HEK293T (cell line): ENCODE data around the gene VSX1.

Experiments
- CTCF ChIA-PET: fragments of 350-600 bp; formaldehyde crosslinking; extraction: SDS; loops from one replicate; lab custom pipeline; 2021; ENCODE audit warnings: antibody characterized with exemption, inconsistent platforms; lab: Yijun Ruan, JAX
- POLR2A ChIA-PET: fragments of 350-600 bp; formaldehyde crosslinking; extraction: SDS; loops from one replicate; lab custom pipeline; 2020; ENCODE audit warnings: antibody characterized with exemption, inconsistent platforms; lab: Yijun Ruan, JAX
- DNase-seq: peaks from one replicate; pipeline ENCODE4 v3.0.0; 2012; ENCODE audit warnings: mixed read lengths; ENCODE audit errors: extremely low spot score
- ARNT ChIP-seq: fragments of 450-650 bp; IDR thresholded peaks from 2 replicates; pipeline ENCODE4 v1.6.1; 2017; ENCODE audit warnings: mild to moderate bottlenecking
- BHLHE40 ChIP-seq: fragments of 450-650 bp; IDR thresholded peaks from 2 replicates; pipeline ENCODE4 v1.6.1; 2016; ENCODE audit warnings: mild to moderate bottlenecking, moderate library complexity, borderline replicate concordance
- CTBP1 ChIP-seq: fragments of 450-650 bp; IDR thresholded peaks from 2 replicates; pipeline ENCODE4 v1.6.1; 2016; ENCODE audit warnings: borderline replicate concordance
- ELF4 ChIP-seq: fragments of 450-650 bp; IDR thresholded peaks from 2 replicates; pipeline ENCODE4 v1.6.1; 2017; ENCODE audit warnings: antibody characterized with exemption
- FOXA1 ChIP-seq: fragments of 450-650 bp; IDR thresholded peaks from 2 replicates; pipeline ENCODE4 v1.6.1; 2016; ENCODE audit warnings: mild to moderate bottlenecking
- FOXK2 ChIP-seq: fragments of 450-650 bp; IDR thresholded peaks from 2 replicates; pipeline ENCODE4 v1.6.1; 2016; ENCODE audit warnings: mild to moderate bottlenecking
- FOXM1 ChIP-seq: fragments of 450-650 bp; IDR thresholded peaks from 2 replicates; pipeline ENCODE4 v1.6.1; 2017; ENCODE audit warnings: mild to moderate bottlenecking, borderline replicate concordance
- HDGF ChIP-seq: fragments of 450-650 bp; IDR thresholded peaks from 2 replicates; pipeline ENCODE4 v1.6.1; 2017; ENCODE audit warnings: antibody characterized with exemption, borderline replicate concordance
- L3MBTL2 ChIP-seq: fragments of 450-650 bp; conservative IDR thresholded peaks from 2 replicates; pipeline ENCODE4 v1.6.1; 2016; ENCODE audit warnings: mild to moderate bottlenecking
- LEF1 ChIP-seq: fragments of 450-650 bp; IDR thresholded peaks from 2 replicates; pipeline ENCODE4 v1.6.1; 2017; ENCODE audit warnings: mild to moderate bottlenecking, borderline replicate concordance
- NFRKB ChIP-seq: fragments of 450-650 bp; IDR thresholded peaks from 2 replicates; pipeline ENCODE4 v1.6.1; 2016; ENCODE audit warnings: mild to moderate bottlenecking, moderate library complexity
- PKNOX1 ChIP-seq: fragments of 450-650 bp; IDR thresholded peaks from 2 replicates; pipeline ENCODE4 v1.6.1; 2016
- SP1 ChIP-seq: fragments of 450-650 bp; IDR thresholded peaks from 2 replicates; pipeline ENCODE4 v1.6.1; 2017
- SUZ12 ChIP-seq: fragments of 450-650 bp; IDR thresholded peaks from 2 replicates; pipeline ENCODE4 v1.6.1; 2016; ENCODE audit warnings: mild to moderate bottlenecking
- TARDBP ChIP-seq: fragments of 450-650 bp; IDR thresholded peaks from 2 replicates; pipeline ENCODE4 v1.6.1; 2016
- ZNF384 ChIP-seq: fragments of 450-650 bp; IDR thresholded peaks from 2 replicates; pipeline ENCODE4 v1.6.1; 2016

Gene VSX1

GRCh38 chr20:25085756-25086495 is 4.0 kb upstream of the VSX1 start:
- ChIA-PET POLR2A (no interaction called here), CTCF (no interaction called here)
- TF ChIP-seq FOXA1 (no peak), ELF4 (no peak), L3MBTL2 (no peak), FOXM1 (no peak), FOXK2 (no peak), CTBP1 (no peak), BHLHE40 (no peak), TARDBP (no peak), ZNF384 (no peak), ARNT (no peak), SUZ12 (no peak), LEF1 (no peak), NFRKB (no peak), PKNOX1 (no peak), SP1 (no peak), HDGF (no peak)
- DNase-seq = no peak

GRCh38 chr20:25084626-25085187 is 2.8 kb upstream of the VSX1 start:
- ChIA-PET CTCF (no interaction called here), POLR2A (no interaction called here)
- TF ChIP-seq NFRKB = no peak
- TF ChIP-seq SUZ12 = no peak
- TF ChIP-seq BHLHE40 = no peak
- TF ChIP-seq ZNF384 = no peak
- no peak for TF ChIP-seq PKNOX1
- TF ChIP-seq FOXK2 = no peak
- no peak for TF ChIP-seq ELF4
- TF ChIP-seq HDGF = no peak
- TF ChIP-seq CTBP1 = no peak
- TF ChIP-seq LEF1 = no peak
- TF ChIP-seq SP1 = no peak
- TF ChIP-seq ARNT = no peak
- TF ChIP-seq FOXM1 = no peak
- no peak for TF ChIP-seq L3MBTL2
- no peak for DNase-seq

GRCh38 chr20:25083773-25084625 is 2.1 kb upstream of the VSX1 start:
- POLR2A ChIA-PET = no interaction called here
- CTCF ChIA-PET = no interaction called here
- no peak for DNase-seq
- TF ChIP-seq FOXK2 (no peak), NFRKB (no peak), FOXM1 (no peak), LEF1 (no peak), ZNF384 (no peak), BHLHE40 (no peak)

- POLR2A ChIA-PET = no interaction called here
- DNase-seq = no peak
- CTCF ChIA-PET = no interaction called here
- TF ChIP-seq ELF4 = no peak
Measured at GRCh38 chr20:25083141-25083772, 1.3 kb upstream of the VSX1 start.

- TF ChIP-seq HDGF = no peak
- no peak for TF ChIP-seq FOXK2
- ChIA-PET POLR2A (no interaction called here), CTCF (no interaction called here)
- DNase-seq = no peak
Measured at GRCh38 chr20:25082498-25082873, 545 bp upstream of the VSX1 start.

GRCh38 chr20:25081065-25081729 is 744 bp downstream of the VSX1 start:
- POLR2A ChIA-PET = no interaction called here
- TF ChIP-seq NFRKB = no peak
- TF ChIP-seq PKNOX1 = 0 out of 2 replicates have a peak, but pooled peaks have one; percentile 16
- CTCF ChIA-PET = no interaction called here
- no peak for DNase-seq
